T-helper 2 cell treated with Interferon-gamma antibody and Interleukin-4, amounts not matched to agents 100 ng/mL and 5 ng/mL, for 36 hours (primary cell): Measurements from ENCODE around the gene KCNK3. TPM values are rescaled to one million over a fixed set of nuclear protein-coding genes. Genes with fewer than 3 reads are reported as not detected.

ENCODE experiments used
- intact Hi-C: fragments of 100-400 bp; cut with micrococcal nuclease; formaldehyde crosslinking; loops from one replicate; pipeline ENCODE4 v1.15.1; 2023
- total RNA-seq: library from RNA; stranded (reverse); gene quantifications from 2 replicates; pipeline ENCODE4 v1.2.3, GENCODE V29; 2022

Gene KCNK3
- total RNA-seq, 1 donor from 2014 or later: not detected

- intact Hi-C loops: no loop called here
These were observed 4.7 kb upstream of the KCNK3 start for GRCh38 chr2:26687801-26688200.

GRCh38 chr2:26691161-26691560 lies 1.4 kb upstream of the KCNK3 start:
- intact Hi-C loops: no loop called here

- intact Hi-C loops: no loop called here
These were observed 642 bp upstream of the KCNK3 start for GRCh38 chr2:26691881-26692278.

- intact Hi-C loops: no loop called here
These were observed 651 bp downstream of the KCNK3 start for GRCh38 chr2:26692897-26693849.

GRCh38 chr2:26694001-26694400 lies 1.5 kb downstream of the KCNK3 start:
- intact Hi-C loops: no loop called here

- intact Hi-C loops: no loop called here
These were observed 3.9 kb downstream of the KCNK3 start for GRCh38 chr2:26696351-26696816.

- intact Hi-C loops: no loop called here
These were observed 4.9 kb downstream of the KCNK3 start for GRCh38 chr2:26697425-26697824.

GRCh38 chr2:26699295-26699694 lies 6.8 kb downstream of the KCNK3 start:
- intact Hi-C loops: no loop called here

GRCh38 chr2:26700078-26700477 lies 7.6 kb downstream of the KCNK3 start:
- intact Hi-C loops: no loop called here

- intact Hi-C loops: no loop called here
These were observed 9.1 kb downstream of the KCNK3 start for GRCh38 chr2:26701596-26701995.

GRCh38 chr2:26702025-26702424 lies 9.5 kb downstream of the KCNK3 start:
- intact Hi-C loops: no loop called here

GRCh38 chr2:26704441-26704977 lies 12.0 kb downstream of the KCNK3 start:
- intact Hi-C loops: no loop called here

- intact Hi-C loops: no loop called here
These were observed 12.6 kb downstream of the KCNK3 start for GRCh38 chr2:26705126-26705525.

GRCh38 chr2:26706093-26706492 lies 13.6 kb downstream of the KCNK3 start:
- intact Hi-C loops: no loop called here

- intact Hi-C loops: no loop called here
These were observed 14.3 kb downstream of the KCNK3 start for GRCh38 chr2:26706616-26707473.

- intact Hi-C loops: no loop called here
These were observed 15.2 kb downstream of the KCNK3 start for GRCh38 chr2:26707747-26708146.

- intact Hi-C loops: no loop called here
These were observed 15.9 kb downstream of the KCNK3 start for GRCh38 chr2:26708457-26708856.

GRCh38 chr2:26709323-26710110 lies 17.0 kb downstream of the KCNK3 start:
- intact Hi-C loops: no loop called here

- intact Hi-C loops: no loop called here
These were observed 17.6 kb downstream of the KCNK3 start for GRCh38 chr2:26710145-26710544.

GRCh38 chr2:26710743-26711456 lies 18.4 kb downstream of the KCNK3 start:
- intact Hi-C loops: no loop called here
